ENCODE data around the gene LGSN.
"Not testable (repeated sequence)": the region's sequence is repeated elsewhere in the genome, so short reads cannot be mapped to it uniquely, and the experiment has no call there.

The LGSN gene

GRCh38 chr6:63313111-63313510 is 6.7 kb downstream of the LGSN start:
- no peak for DNase-seq
- in situ Hi-C loops (cut with MboI; ENCODE audit: low pct_unique_long_range_greater_than_20kb, low sequenced_read_pairs) = no loop called here

- peak; percentile 66 for DNase-seq
- in situ Hi-C loops (cut with MboI; ENCODE audit: low pct_unique_long_range_greater_than_20kb, low sequenced_read_pairs) = no loop called here
Observed at GRCh38 chr6:63307581-63308246, 12.1 kb downstream of the LGSN start.

- DNase-seq = no peak
- in situ Hi-C loops (cut with MboI; ENCODE audit: low pct_unique_long_range_greater_than_20kb, low sequenced_read_pairs) = no loop called here
Observed at GRCh38 chr6:63306420-63306819, 13.4 kb downstream of the LGSN start.

GRCh38 chr6:63305277-63305676 is 14.5 kb downstream of the LGSN start:
- DNase-seq = no peak
- in situ Hi-C loops (cut with MboI; ENCODE audit: low pct_unique_long_range_greater_than_20kb, low sequenced_read_pairs) = no loop called here

GRCh38 chr6:63303476-63303875 is 16.3 kb downstream of the LGSN start:
- in situ Hi-C loops (cut with MboI; ENCODE audit: low pct_unique_long_range_greater_than_20kb, low sequenced_read_pairs) = no loop called here
- no peak for DNase-seq

GRCh38 chr6:63299667-63300066 is 20.1 kb downstream of the LGSN start:
- in situ Hi-C loops (cut with MboI; ENCODE audit: low pct_unique_long_range_greater_than_20kb, low sequenced_read_pairs) = no loop called here
- DNase-seq = no peak

- in situ Hi-C loops (cut with MboI; ENCODE audit: low pct_unique_long_range_greater_than_20kb, low sequenced_read_pairs) = no loop called here
- no peak for DNase-seq
Observed at GRCh38 chr6:63295553-63296194, 24.1 kb downstream of the LGSN start.

- in situ Hi-C loops (cut with MboI; ENCODE audit: low pct_unique_long_range_greater_than_20kb, low sequenced_read_pairs) = no loop called here
- no peak for DNase-seq
Observed at GRCh38 chr6:63290492-63291058, 29.2 kb downstream of the LGSN start.

- DNase-seq = no peak
- in situ Hi-C loops (cut with MboI; ENCODE audit: low pct_unique_long_range_greater_than_20kb, low sequenced_read_pairs) = no loop called here
Observed at GRCh38 chr6:63289269-63289872, 30.4 kb downstream of the LGSN start.

- in situ Hi-C loops (cut with MboI; ENCODE audit: low pct_unique_long_range_greater_than_20kb, low sequenced_read_pairs) = no loop called here
- DNase-seq = no peak
Observed at GRCh38 chr6:63280639-63281180, 39.1 kb downstream of the LGSN start.

- in situ Hi-C loops (cut with MboI; ENCODE audit: low pct_unique_long_range_greater_than_20kb, low sequenced_read_pairs) = no loop called here
- no peak for DNase-seq
Observed at GRCh38 chr6:63278916-63279315, 40.9 kb downstream of the LGSN start.

- DNase-seq = no peak
- in situ Hi-C loops (cut with MboI; ENCODE audit: low pct_unique_long_range_greater_than_20kb, low sequenced_read_pairs) = no loop called here
Observed at GRCh38 chr6:63275953-63276352, 43.8 kb downstream of the LGSN start.

- in situ Hi-C loops (cut with MboI; ENCODE audit: low pct_unique_long_range_greater_than_20kb, low sequenced_read_pairs); DNase-seq: not testable (repeated sequence)
Observed at GRCh38 chr6:63274795-63275430, 44.9 kb downstream of the LGSN start.

GRCh38 chr6:63272397-63272796 is 47.4 kb downstream of the LGSN start:
- DNase-seq = peak; percentile 14
- in situ Hi-C loops (cut with MboI; ENCODE audit: low pct_unique_long_range_greater_than_20kb, low sequenced_read_pairs) = no loop called here

GRCh38 chr6:63269470-63269869 is 50.3 kb downstream of the LGSN start:
- DNase-seq = no peak
- in situ Hi-C loops (cut with MboI; ENCODE audit: low pct_unique_long_range_greater_than_20kb, low sequenced_read_pairs) = no loop called here

- in situ Hi-C loops (cut with MboI; ENCODE audit: low pct_unique_long_range_greater_than_20kb, low sequenced_read_pairs) = no loop called here
- DNase-seq = no peak
Observed at GRCh38 chr6:63268574-63268973, 51.2 kb downstream of the LGSN start.

- in situ Hi-C loops (cut with MboI; ENCODE audit: low pct_unique_long_range_greater_than_20kb, low sequenced_read_pairs) = no loop called here
- no peak for DNase-seq
Observed at GRCh38 chr6:63267828-63268227, 52.0 kb downstream of the LGSN start.

- DNase-seq = no peak
- in situ Hi-C loops (cut with MboI; ENCODE audit: low pct_unique_long_range_greater_than_20kb, low sequenced_read_pairs) = no loop called here
Observed at GRCh38 chr6:63267046-63267445, 52.7 kb downstream of the LGSN start.

GRCh38 chr6:63263444-63263843 is 56.3 kb downstream of the LGSN start:
- in situ Hi-C loops (cut with MboI; ENCODE audit: low pct_unique_long_range_greater_than_20kb, low sequenced_read_pairs) = no loop called here
- no peak for DNase-seq

GRCh38 chr6:63261820-63262219 is 58.0 kb downstream of the LGSN start:
- no peak for DNase-seq

More at GRCh38 chr6:63261820-63262219, 58.0 kb downstream of the LGSN start:
- in situ Hi-C loops (cut with MboI; ENCODE audit: low pct_unique_long_range_greater_than_20kb, low sequenced_read_pairs) = no loop called here

Measured in KBM-7 (cell line).